OCI-LY3 (cell line): ENCODE results near the gene ASB1.

Experiments used
- CTCF ChIP-seq: fragments of 200-600, 300-600 bp; sonication (generic); IDR thresholded peaks from 2 replicates; pipeline ENCODE4 v1.5.1; 2014; ENCODE audit warnings: antibody characterized with exemption, low read length, low read depth
- EZH2phosphoT487 ChIP-seq: fragments of 200-600 bp; shearing (Covaris generic); IDR thresholded peaks from 2 replicates; pipeline ENCODE4 v1.6.1; 2018; ENCODE audit warnings: antibody characterized with exemption, mixed run types, low read depth

- TF ChIP-seq CTCF, result no peak
- no peak for TF ChIP-seq EZH2phosphoT487
These were observed 70.3 kb downstream of the ASB1 start for GRCh38 chr2:238496756-238497609.
